Measurements from ENCODE around the gene HCN2.

HCN2 gene

DNA sequence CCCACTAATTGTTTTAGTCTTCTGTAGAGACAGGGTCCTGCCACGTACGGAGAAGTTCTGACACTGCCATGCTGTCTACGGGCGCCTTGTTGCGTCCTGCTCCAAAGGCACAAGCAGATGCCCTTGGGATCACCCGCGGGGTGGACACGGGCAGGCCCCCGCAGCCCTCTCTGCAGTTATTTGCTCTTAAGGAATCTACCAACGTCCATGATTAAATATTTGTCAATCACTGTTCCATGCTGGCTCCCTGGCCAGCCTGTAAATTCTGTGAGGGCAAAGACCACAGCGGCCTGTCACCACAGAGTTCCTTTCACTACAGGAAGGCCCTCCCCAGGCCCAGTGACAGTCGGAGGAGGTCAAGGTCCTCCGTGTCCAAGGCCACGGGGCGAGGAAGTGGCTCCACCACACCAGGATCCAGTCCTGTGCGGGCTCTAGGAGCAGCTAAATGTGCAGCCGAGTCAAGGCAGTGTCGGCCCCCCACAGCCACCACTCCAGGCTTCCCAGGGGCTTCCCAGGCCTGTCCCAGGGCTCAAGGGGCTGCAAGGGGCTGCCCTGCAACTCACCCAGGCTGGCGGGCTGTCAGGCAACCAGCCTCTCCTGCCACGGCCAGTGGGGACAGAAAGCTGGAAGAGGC lies 71.2 kb downstream of the HCN2 start:
- DNase-seq = no peak

DNA sequence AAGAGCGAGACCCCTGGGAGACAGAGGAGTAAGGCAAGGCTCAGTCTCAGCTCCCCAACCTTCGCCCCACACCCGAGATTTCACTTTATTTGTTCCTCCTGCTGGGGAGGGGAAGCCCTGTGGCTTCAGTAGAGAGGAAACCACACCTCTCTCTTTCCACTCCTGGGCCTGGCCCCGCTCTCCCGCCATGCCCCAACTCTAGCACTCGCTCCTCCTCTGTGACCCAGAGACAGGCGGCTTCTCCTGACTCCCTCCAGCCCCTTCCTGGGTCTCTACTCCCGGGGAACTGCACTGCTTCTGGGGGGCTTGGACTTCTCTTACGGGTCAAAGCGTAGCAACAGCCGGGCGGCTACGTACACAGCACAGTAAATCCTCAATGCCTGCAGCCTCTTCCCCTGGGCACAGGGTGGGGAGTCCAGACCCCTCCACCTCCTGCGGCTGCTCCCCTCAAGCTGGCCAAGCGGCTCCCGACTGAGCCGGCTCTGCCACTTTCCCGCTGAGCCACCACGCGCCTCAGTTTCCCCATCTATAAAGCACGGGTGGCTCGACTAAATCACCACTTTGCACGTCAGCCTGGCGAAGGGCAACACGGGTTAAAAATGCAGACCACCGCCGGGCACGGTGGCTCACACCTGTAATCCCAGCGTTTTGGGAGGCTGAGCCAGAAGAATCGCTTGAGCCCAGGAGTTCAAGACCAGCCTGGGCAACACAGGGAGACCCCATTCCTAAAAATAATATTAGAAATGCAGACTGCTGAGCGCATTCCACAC lies 71.9 kb downstream of the HCN2 start:
- no peak for DNase-seq

DNA sequence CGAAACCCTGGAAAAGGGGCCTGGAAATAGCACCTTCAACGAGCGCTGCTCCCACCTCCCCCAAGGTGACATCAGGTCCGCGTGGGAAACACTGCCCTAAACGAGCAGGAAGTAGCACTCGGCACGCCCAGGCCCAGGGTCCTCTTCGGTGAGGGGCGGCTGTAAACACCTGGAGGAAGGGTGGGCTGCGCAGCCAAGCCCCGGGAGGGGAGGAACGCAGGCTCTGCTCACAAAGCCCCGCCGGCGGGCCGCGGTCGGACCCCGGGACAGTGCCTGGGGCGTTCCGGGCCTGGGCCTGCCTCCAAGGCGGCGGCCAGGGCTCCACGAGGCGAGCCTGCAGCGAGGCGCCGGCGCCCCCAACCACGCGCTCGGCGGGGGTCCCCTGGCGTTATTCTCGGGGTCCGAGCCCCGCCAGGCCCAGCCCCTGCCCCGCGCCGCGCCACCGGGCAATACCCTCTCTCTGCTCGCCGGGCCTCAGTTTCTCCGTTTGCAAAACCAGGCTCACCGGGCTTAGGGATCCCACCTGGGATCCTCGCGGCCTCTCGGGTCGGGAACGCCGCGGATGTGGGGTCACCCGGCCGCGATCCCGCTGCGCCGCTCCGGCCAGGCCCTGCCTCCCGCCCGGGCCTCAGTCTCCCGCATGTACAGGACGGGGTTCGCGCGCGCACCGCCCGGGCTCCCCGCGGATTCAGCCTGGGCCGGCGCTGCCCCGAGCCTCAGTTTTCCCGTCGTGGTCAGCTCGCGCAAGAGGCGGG lies 72.7 kb downstream of the HCN2 start:
- DNase-seq = no peak

DNA sequence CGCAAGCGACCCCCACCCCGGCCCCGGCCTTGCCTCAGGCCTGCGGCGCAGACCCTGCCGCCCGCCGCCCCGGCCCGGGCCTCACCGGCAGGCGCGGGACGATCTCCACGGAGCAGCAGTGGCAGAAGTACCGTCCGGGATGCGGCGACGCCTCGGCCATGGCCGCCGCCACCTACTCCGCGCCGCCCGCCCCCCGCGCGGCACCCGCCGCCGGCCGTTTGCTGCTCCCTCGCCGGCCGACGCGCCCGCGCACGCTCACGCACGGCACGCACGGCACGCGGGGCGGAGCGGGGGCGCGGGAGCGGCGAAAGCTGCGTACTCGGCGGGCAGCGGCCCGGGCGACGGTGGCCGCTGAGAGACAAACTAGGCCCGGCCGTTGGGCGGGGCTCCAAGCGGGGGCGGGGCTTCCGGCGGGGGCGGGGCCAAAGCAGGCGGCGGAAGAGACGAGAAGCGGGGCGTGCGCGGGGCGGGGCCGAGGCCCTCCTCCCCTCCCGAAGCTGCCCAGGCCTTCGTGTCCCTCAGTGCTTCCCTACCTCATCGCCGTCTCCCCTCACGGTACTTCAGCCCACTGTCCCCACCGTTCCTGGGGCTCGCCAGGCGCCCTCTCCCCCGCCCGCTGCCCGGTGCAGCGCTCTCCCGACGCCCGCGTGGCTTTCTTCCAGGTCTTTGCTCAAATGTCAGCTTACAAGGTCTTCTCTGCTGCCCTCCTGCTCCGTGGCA lies 73.4 kb downstream of the HCN2 start, which contains the start of gene RNF126:
TSS of gene RNF126 (minus strand) at position 253 of the 720 bp plus-strand sequence. CDS start at position 160, 93 bp downstream.
- peak; percentile 54 for DNase-seq

DNA sequence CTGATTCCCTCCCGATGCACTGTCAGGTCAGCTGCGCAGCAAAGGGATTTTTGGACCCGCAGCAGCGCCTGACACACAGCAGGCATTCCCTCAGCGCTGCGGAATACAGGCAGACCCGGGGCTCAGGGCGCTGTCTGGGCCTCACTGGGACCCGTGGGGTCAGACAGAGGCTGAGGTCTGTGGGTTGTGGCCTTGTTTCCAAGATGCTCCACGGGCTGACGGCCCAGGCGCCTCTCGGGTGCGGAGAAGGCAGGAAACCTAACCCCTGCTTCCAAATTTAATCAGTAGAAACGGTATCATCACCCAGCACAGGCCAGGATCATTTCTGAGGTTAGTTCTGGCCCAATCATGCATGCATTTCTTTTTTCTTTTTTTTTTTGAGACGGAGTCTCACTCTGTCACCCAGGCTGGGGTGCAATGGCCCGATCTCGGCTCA lies 74.0 kb downstream of the HCN2 start:
- no peak for DNase-seq

DNA sequence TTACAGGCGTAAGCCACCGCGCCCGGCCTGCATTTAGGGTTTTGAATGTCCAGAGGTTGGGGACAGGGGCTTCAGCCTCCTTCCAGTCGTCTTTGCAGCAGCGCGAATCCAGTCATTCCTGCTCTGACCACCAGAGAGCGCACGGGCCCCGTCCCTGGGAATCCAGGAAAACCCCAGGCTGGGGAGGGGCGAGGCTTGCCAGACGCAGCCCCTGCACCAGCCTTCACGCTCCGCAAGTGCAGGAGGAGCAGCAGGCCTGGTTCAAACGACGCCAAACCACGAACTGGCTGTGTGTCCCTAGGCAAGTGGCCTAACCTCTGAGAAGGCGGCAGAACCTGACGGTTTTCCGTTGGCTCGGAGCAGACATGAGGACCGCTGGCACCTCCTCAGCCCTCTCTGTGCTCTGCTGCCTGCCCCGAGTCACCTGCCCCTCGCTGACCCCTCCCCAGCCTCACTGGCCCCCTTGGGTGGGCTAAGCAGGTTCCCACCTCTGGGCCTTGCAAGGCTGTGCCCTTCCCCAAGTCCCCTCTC lies 75.3 kb downstream of the HCN2 start:
- DNase-seq = peak; percentile 27

Measured in NCI-H2029 treated with DMSO at 0.1 percent for 48 hours (cell line).